Superior temporal gyrus (tissue), 1 donor: ENCODE results near the gene CWC25.
"Not testable (repeated sequence)": the region's sequence is repeated elsewhere in the genome, so short reads cannot be mapped to it uniquely, and the experiment has no call there.

Experiments
- DNase-seq: peaks from one replicate; pipeline ENCODE4 v3.0.0-alpha.2; 2016; ENCODE audit errors: extremely low spot score

The CWC25 gene

GRCh38 chr17:38824899-38825761 is at the start of gene CWC25:
CWC25 (minus strand) TSS chr17:38825321; CDS start chr17:38825183, 138 bp downstream.
- DNase-seq: peak; percentile 99

GRCh38 chr17:38873640-38874380 is 48.7 kb upstream of the CWC25 start:
- no peak for DNase-seq

DNA sequence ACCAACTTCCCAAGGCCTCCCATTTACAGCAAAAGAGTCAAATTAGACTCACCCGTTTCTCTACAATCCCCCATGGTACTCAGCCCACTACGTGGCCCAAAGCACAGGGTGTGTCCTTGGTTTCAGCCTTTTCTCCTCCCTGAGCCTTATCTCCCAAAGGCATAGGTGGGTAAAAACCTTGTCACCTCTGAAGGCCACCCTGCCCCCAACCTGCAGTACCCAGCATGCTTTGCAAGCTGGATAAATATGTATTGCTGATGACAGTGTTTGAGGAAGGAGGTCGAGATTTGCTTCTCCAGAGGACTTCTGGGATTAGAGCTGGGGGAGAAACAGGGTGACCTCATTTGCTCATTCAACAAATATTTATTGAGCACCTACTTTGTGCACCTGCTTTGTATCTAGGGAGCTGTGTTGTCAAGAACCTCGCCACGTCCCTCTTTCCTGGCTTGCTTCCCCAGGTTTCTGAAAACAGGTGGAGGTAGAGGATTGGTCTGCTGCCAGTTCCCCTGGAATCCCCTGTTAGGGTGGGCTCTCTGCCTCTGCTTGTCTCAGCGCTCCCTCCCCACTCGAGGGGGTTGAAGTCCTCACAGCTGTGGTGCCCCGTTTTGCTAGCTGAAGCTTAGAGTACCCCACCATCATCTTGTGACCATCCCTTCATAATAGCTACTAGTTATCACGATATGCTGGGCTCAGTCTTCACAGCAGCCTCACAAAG is 47.7 kb upstream of the CWC25 start:
- DNase-seq: no peak

GRCh38 chr17:38872027-38872511 is 46.9 kb upstream of the CWC25 start:
- no peak for DNase-seq

DNA sequence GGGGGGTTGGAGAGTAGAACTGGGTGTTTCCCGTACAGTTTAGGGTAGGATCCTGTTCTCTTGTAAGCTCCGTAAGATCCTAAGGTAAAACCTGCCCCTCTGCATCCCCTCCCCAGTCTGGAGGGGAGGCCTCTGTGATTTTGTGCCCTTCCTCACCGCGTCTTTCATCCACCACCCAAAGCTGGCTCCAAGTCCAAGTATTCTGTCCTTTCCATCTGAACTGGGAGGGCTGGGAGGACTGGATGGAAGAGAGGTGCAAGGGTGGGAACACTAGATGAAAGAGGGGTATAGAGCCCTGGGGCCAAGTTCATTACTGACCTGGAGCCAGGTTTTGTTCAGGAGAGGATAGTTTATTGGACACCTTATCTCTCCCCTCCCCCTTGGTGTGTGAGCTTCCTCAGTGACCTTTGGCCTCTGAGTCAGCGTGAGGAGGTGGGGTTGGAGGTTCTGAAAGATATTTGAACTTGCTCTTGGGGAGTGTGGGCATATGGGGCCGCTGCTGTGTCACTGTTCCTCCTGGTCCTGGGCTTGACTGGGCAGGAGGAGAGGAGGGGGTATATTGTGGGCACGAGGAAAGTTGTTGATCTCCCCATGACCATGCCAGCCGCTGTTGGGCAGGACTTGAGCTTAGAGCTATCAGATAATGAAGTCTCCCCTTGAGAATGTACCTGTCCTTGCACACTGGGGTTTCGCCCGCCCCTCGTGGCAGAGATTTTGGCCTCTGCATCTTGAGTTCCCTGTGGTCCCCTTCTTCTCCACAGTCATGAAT is 46.3 kb upstream of the CWC25 start:
- no peak for DNase-seq

- no peak for DNase-seq
These were observed 45.4 kb upstream of the CWC25 start for GRCh38 chr17:38870259-38871165.

- peak; percentile 85 for DNase-seq
These were observed 44.6 kb upstream of the CWC25 start, which contains the start of gene LASP1 for GRCh38 chr17:38869526-38870258. LASP1 (plus strand) TSS chr17:38870058; CDS start chr17:38870190, 132 bp downstream.

DNA sequence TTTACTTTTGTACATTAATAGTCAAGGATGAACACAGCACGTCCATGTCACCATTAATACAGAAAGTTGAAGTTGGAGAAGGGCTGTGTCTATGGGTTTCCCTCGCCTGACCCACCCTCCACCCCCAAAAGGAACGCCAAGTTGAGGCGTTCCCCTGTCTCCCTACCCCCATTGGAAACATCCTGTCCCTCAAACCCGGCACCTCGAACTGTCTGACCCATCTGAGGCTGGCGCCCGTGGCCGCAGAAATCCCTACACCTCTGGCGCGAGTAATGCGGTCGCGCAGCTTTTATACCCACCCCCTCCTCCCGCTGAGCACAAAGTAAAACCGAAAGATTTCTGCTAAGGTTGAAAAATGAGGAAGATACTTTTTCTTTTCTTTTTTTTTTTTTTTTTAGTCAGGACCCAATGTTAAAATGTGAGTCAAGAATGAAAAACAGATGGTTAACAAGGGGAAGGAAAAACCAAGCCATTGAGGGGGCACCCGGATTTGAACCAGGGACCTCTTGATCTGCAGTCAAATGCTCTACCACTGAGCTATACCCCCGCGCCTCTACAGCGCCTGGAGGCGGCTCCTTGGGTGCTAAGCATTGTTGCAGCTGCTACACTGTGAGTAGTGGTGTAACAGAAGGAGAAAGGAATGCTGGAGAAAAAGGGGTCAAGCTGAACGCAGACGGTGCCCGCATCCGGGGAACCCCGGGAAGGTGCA is 43.9 kb upstream of the CWC25 start:
- DNase-seq: peak; percentile 93

DNA sequence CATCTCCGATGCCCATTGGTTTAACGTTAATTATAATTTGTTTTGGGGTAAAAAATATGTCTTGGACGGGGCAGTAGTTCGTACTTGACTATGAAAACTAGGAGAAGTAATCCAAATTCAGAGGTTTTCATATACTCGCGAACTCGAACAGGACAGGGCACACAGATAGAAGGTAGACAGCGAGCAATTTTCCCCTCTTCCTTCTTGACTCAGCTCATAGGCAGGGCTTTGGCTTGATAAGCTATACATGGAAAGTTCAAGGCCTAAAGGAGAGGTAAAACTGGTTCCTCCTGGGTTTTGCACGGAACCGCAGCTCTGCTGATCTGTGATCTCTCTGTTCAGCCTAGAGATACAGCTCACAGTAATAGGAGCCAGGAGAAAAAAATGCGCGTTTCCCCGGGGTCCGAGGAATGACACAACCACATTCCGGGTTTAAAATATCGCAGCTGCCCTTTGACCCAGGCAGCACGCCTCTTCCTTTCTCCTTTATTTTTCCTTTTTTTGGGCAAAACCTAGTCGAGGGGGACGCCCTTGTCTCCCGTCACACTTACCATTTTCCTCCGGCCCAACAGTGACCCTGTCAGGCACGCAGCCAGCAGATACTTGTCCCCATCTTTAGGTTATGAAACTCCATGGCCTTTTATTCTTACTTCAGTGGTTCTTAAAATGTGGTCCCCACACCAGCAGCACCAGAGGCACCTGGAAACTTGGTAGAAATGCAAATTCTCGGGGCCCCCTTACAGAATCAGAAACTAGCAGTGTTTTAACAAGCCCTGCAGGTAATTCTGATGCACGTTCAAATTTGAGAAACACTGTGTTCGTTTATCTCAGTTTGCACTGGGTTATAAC is 43.1 kb upstream of the CWC25 start:
- peak; percentile 66 for DNase-seq

DNA sequence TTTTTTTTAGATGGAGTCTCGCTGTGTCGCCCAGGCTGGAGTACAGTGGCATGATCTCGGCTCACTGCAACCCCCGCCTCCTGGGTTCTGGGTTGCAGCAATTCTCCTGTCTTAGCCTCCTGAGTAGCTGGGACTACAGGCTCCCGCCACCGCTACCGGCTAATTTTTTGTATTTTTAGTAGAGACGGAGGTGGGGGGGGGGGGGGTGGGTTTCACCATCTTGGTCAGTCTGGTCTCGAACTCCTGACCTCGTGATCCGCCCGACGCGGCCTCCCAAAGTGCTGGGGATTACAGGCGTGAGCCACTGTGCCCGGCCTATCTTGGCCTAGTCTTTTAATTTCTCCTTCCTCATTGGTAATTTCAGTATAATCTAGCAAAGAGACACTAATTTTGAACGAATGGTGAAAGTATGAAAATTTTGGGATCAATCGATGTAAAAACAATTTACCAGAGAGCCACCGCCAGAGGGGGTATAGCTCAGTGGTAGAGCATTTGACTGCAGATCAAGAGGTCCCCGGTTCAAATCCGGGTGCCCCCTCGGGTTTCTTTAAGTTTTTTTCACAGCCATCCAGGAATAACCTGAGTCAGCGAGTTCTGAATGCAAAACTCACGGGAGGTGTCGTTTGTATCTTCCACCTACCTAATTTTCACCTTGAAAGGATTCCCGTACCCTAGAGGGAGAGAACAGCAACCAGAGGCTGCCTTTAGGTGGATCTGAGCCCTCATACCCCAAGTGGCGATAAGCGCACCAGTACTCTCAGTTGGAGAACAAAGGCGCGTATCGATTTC is 42.3 kb upstream of the CWC25 start:
- peak; percentile 92 for DNase-seq

- no peak for DNase-seq
These were observed 39.7 kb upstream of the CWC25 start for GRCh38 chr17:38864636-38865398.

GRCh38 chr17:38861399-38861843 is 36.3 kb upstream of the CWC25 start:
- DNase-seq: no peak

GRCh38 chr17:38857271-38857670 is 32.1 kb upstream of the CWC25 start:
- DNase-seq: no peak

GRCh38 chr17:38855101-38855714 is 30.1 kb upstream of the CWC25 start:
- DNase-seq: not testable (repeated sequence)

- DNase-seq: peak; percentile 99
These were observed 28.4 kb upstream of the CWC25 start, which contains the start of gene RPL23 for GRCh38 chr17:38853292-38854219. RPL23 (minus strand) TSS chr17:38853721; CDS start chr17:38853710, 11 bp downstream.
